OCI-LY7 (cell line): ENCODE measurements around the gene CRAMP1. TPM values are rescaled to one million over a fixed set of nuclear protein-coding genes. Genes with fewer than 3 reads are reported as not detected.

Source experiments
- BruUV-seq: library from RNA; stranded (reverse); fragments of 400-500 nt; replicated peaks from 2 replicates; lab custom pipeline; 2021; lab: Mats Ljungman, UMichigan
- CTCF ChIA-PET: fragments of 300-600 bp; sonication (Branson Sonifier 250); formaldehyde crosslinking; loops from one replicate; lab custom pipeline; 2022; ENCODE audit warnings: antibody characterized with exemption; ENCODE audit not compliant: unreplicated experiment; lab: Charles Lee
- POLR2A ChIA-PET: fragments of 300-600 bp; sonication (Branson Sonifier 250); formaldehyde crosslinking; loops from one replicate; lab custom pipeline; 2022; ENCODE audit warnings: antibody characterized with exemption; lab: Charles Lee
- DNase-seq: peaks from one replicate; pipeline ENCODE4 v3.0.0-alpha.2; 2015; ENCODE audit warnings: low spot score
- H2AFZ ChIP-seq: fragments of 200-600 bp; sonication (generic), shearing (Covaris generic); 2 replicates; pipeline ENCODE4 v1.6.1; 2014; ENCODE audit warnings: mild to moderate bottlenecking, antibody characterized with exemption, low read length, moderate library complexity
- H3K27ac ChIP-seq: fragments of 200-600 bp; sonication (generic); 2 replicates; pipeline ENCODE4 v1.5.1; 2014; ENCODE audit warnings: mixed run types, low read depth, mild to moderate bottlenecking, moderate library complexity, low read length, inconsistent platforms; ENCODE audit not compliant: poor library complexity, severe bottlenecking
- H3K36me3 ChIP-seq: fragments of 200-600 bp; sonication (generic); 2 replicates; pipeline ENCODE4 v1.6.1; 2014; ENCODE audit warnings: mild to moderate bottlenecking, antibody characterized with exemption, low read length, moderate library complexity, mixed read lengths; ENCODE audit not compliant: insufficient read depth
- H3K4me1 ChIP-seq: fragments of 200-600 bp; sonication (generic); 2 replicates; pipeline ENCODE4 v1.5.1; 2014; ENCODE audit warnings: mild to moderate bottlenecking, low read length; ENCODE audit not compliant: insufficient read depth, poor library complexity, severe bottlenecking
- H3K4me2 ChIP-seq: fragments of 200-600 bp; sonication (generic); 2 replicates; pipeline ENCODE4 v1.6.1; 2014; ENCODE audit warnings: mild to moderate bottlenecking, low read length
- H3K4me3 ChIP-seq: fragments of 200-600 bp; sonication (generic); 2 replicates; pipeline ENCODE4 v1.5.1; 2014; ENCODE audit warnings: mild to moderate bottlenecking, low read depth, low read length; ENCODE audit not compliant: poor library complexity, severe bottlenecking
- H3K79me2 ChIP-seq: fragments of 200-600 bp; sonication (generic); 2 replicates; pipeline ENCODE4 v1.6.1; 2016; ENCODE audit warnings: low read depth, mild to moderate bottlenecking, low read length, moderate library complexity, mixed read lengths; ENCODE audit not compliant: insufficient read depth
- H3K9me2 ChIP-seq: fragments of 200-600 bp; sonication (generic); 2 replicates; pipeline ENCODE4 v1.6.1; 2016; ENCODE audit warnings: mild to moderate bottlenecking, low read length, mixed read lengths; ENCODE audit not compliant: insufficient read depth
- H3K9me3 ChIP-seq: fragments of 200-600 bp; sonication (generic); 2 replicates; pipeline ENCODE4 v1.6.1; 2014; ENCODE audit warnings: mild to moderate bottlenecking, mixed run types, low read length, mixed read lengths
- H4K20me1 ChIP-seq: fragments of 200-600 bp; sonication (generic); 2 replicates; pipeline ENCODE4 v1.6.1; 2014; ENCODE audit warnings: mild to moderate bottlenecking, antibody characterized with exemption, low read length, moderate library complexity, mixed read lengths; ENCODE audit not compliant: insufficient read depth
- EZH2phosphoT487 ChIP-seq: fragments of 200-600 bp; sonication (generic); IDR thresholded peaks from 2 replicates; pipeline ENCODE4 v1.6.1; 2018; ENCODE audit warnings: low read depth, borderline replicate concordance, mild to moderate bottlenecking, mixed run types, antibody characterized with exemption, low read length, moderate library complexity, mixed read lengths
- intact Hi-C: fragments of 100-400 bp; cut with micrococcal nuclease; formaldehyde crosslinking; loops from one replicate; pipeline ENCODE4 v1.10.0; 2022; ENCODE audit not compliant: unreplicated experiment
- total RNA-seq, 2 experiments: library from RNA; depleted of rRNA in 1 of 2; stranded (reverse); fragments of >200 nt in 1 of 2; shearing (Covaris generic) in 1 of 2; gene quantifications; 2 replicates each; pipeline ENCODE4 v1.2.3, GENCODE V29; 2014 to 2022
- TF ChIP-seq, protein P1 (sequence below): fragments of 200-600 bp; sonication (generic); conservative IDR thresholded peaks from 2 replicates; pipeline ENCODE4 v1.5.1; 2014; ENCODE audit warnings: mild to moderate bottlenecking, antibody characterized with exemption, low read length, moderate library complexity, mixed read lengths

CRAMP1 gene
- total RNA-seq, 2 experiments from 2014 or later, result 10.5 to 33.6 TPM

DNA sequence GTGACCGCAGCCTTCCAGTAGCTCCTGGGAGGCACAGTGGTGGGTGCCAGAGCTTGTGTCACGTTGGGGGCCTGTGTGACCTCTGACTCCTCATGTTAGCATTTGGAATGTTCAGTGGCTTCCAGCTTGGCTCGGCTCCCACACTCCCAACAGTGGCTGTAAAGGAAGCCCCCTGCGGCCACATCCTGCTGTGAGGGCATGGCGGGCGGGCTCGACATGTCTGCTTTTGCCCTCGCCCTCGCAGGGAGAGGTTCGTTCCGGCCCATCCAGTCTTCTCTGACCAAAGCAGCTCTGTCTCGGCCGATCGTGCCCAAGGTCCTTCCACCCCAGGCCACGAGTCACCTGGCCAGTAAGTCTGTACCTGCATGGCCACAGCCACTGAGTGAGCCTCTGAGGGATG lies 53.7 kb downstream of the CRAMP1 start:
- DNase-seq, result no peak
- H3K9me2 ChIP-seq, result no peaks in the 10 kb centered on the region
- BruUV-seq, result no TSS peak
- H3K4me2 ChIP-seq, result no peak overlapping the region
- no peaks in the 10 kb centered on the region for H4K20me1 ChIP-seq
- TF ChIP-seq, protein P1, sequence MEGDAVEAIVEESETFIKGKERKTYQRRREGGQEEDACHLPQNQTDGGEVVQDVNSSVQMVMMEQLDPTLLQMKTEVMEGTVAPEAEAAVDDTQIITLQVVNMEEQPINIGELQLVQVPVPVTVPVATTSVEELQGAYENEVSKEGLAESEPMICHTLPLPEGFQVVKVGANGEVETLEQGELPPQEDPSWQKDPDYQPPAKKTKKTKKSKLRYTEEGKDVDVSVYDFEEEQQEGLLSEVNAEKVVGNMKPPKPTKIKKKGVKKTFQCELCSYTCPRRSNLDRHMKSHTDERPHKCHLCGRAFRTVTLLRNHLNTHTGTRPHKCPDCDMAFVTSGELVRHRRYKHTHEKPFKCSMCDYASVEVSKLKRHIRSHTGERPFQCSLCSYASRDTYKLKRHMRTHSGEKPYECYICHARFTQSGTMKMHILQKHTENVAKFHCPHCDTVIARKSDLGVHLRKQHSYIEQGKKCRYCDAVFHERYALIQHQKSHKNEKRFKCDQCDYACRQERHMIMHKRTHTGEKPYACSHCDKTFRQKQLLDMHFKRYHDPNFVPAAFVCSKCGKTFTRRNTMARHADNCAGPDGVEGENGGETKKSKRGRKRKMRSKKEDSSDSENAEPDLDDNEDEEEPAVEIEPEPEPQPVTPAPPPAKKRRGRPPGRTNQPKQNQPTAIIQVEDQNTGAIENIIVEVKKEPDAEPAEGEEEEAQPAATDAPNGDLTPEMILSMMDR, result no peak
- no peak for TF ChIP-seq EZH2phosphoT487
- CTCF ChIA-PET, result no interaction called here
- POLR2A ChIA-PET, result no interaction called here
- intact Hi-C loops, result no loop called here
- no peak overlapping the region for H3K4me3 ChIP-seq
- no peaks in the 10 kb centered on the region for H3K9me3 ChIP-seq
- no peaks in the 10 kb centered on the region for H3K4me1 ChIP-seq
- H3K36me3 ChIP-seq, result peaks cover 86% of the 10 kb centered on the region
- H3K27ac ChIP-seq, result no peak overlapping the region
- H2AFZ ChIP-seq, result no peak overlapping the region
- no peaks in the 10 kb centered on the region for H3K79me2 ChIP-seq

DNA sequence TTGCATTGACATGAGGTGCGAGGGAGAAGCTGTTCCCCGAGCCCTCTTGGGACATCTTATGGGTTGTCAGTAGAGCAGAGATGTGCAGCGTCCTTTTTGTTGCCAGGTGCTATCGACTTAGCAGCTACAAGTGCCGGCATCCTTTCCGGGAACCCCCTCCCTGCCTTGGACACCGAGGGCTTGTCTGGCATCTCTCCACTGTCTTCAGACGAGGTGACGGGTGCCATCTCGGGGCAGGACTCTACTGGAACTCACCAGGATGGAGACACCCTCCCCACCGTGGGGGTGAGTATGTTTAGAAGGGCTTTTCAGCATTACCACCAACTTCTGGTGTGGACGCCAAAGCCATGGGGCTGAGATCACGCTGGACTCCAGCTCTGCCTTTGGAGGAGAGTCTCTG lies 54.2 kb downstream of the CRAMP1 start:
- Histone ChIP-seq H3K79me2 (no peaks in the 10 kb centered on the region), H3K4me2 (no peak overlapping the region), H3K4me3 (no peak overlapping the region), H3K36me3 (peaks cover 91% of the 10 kb centered on the region), H3K4me1 (no peaks in the 10 kb centered on the region), H3K27ac (no peak overlapping the region), H2AFZ (no peak overlapping the region), H3K9me3 (no peaks in the 10 kb centered on the region), H3K9me2 (no peaks in the 10 kb centered on the region), H4K20me1 (no peaks in the 10 kb centered on the region)
- intact Hi-C loops, result no loop called here
- no peak for DNase-seq
- no TSS peak for BruUV-seq
- no peak for TF ChIP-seq EZH2phosphoT487
- TF ChIP-seq, protein P1, result no peak
- POLR2A ChIA-PET, result no interaction called here
- CTCF ChIA-PET, result no interaction called here

DNA sequence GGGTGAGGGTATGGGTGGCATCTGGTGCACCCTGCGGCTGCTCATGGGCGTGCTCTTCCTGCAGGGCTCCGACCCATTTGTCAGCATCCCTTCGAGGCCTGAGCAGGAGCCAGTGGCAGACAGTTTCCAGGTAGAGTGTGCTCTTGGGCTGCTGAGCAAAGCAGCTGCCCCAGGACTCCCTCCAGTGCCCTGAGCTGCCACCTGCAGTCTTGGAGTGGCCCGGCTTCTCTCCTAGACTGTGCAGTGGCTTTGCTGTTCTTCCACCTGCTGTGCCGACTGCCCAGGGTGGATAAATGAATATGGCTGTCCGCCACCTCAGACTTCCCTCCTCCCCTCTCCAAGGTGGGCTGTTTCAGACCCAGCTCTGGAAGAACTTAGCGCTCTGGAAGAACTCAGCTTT lies 55.1 kb downstream of the CRAMP1 start:
- no peaks in the 10 kb centered on the region for H3K79me2 ChIP-seq
- peaks cover 93% of the 10 kb centered on the region for H3K36me3 ChIP-seq
- H3K27ac ChIP-seq, result no peak overlapping the region
- TF ChIP-seq EZH2phosphoT487, result no peak
- TF ChIP-seq, protein P1, result no peak
- no peaks in the 10 kb centered on the region for H3K9me3 ChIP-seq
- no peak overlapping the region for H3K4me2 ChIP-seq
- H2AFZ ChIP-seq, result no peak overlapping the region
- ChIA-PET CTCF (no interaction called here), POLR2A (no interaction called here)
- no peaks in the 10 kb centered on the region for H3K9me2 ChIP-seq
- H3K4me3 ChIP-seq, result no peak overlapping the region
- no peaks in the 10 kb centered on the region for H3K4me1 ChIP-seq
- DNase-seq, result no peak
- no TSS peak for BruUV-seq
- H4K20me1 ChIP-seq, result no peaks in the 10 kb centered on the region
- intact Hi-C loops, result no loop called here
